GM12874 (cell line): Measurements from ENCODE around the gene SBK3.

Source experiments
- CTCF ChIP-seq: IDR thresholded peaks from 2 replicates; pipeline ENCODE4 v1.5.1; 2011; ENCODE audit warnings: low read depth, mild to moderate bottlenecking, control low read depth, low read length, moderate library complexity; ENCODE audit not compliant: insufficient read depth

SBK3 gene

GRCh38 chr19:55563261-55563690, 17.9 kb upstream of the SBK3 start:
- no peak for TF ChIP-seq CTCF

- TF ChIP-seq CTCF, result no peak
Measured at GRCh38 chr19:55559684-55560083, 14.3 kb upstream of the SBK3 start.

- TF ChIP-seq CTCF, result no peak
Measured at GRCh38 chr19:55554741-55555152, 9.4 kb upstream of the SBK3 start.

GRCh38 chr19:55554302-55554701, 9.0 kb upstream of the SBK3 start:
- no peak for TF ChIP-seq CTCF

- TF ChIP-seq CTCF, result no peak
Measured at GRCh38 chr19:55553217-55554182, 8.2 kb upstream of the SBK3 start.

GRCh38 chr19:55552620-55553019, 7.3 kb upstream of the SBK3 start:
- no peak for TF ChIP-seq CTCF

- no peak for TF ChIP-seq CTCF
Measured at GRCh38 chr19:55552206-55552605, 6.9 kb upstream of the SBK3 start.
